ENCODE measurements around the gene MTCP1.

The MTCP1 gene

GRCh38 chrX:155070975-155071693, at the start of gene MTCP1, which contains the start of the genes BRCC3 and CMC4:
Gene MTCP1 (minus strand): TSS chrX:155071136. CDS start chrX:155066010, 5,126 bp downstream.
Gene BRCC3 (plus strand): TSS chrX:155071508. CDS start chrX:155071528, 20 bp downstream.
Gene CMC4 (minus strand): TSS chrX:155071136. CDS start chrX:155064023, 7,113 bp downstream.
- DNase-seq, result peak; percentile 85

GRCh38 chrX:155115174-155115819, 44.4 kb upstream of the MTCP1 start:
- no peak for DNase-seq

- no peak for DNase-seq
These were observed 42.2 kb upstream of the MTCP1 start for GRCh38 chrX:155113097-155113496.

- no peak for DNase-seq
These were observed 41.2 kb upstream of the MTCP1 start for GRCh38 chrX:155112171-155112570.

GRCh38 chrX:155108427-155108826, 37.5 kb upstream of the MTCP1 start:
- no peak for DNase-seq

GRCh38 chrX:155105919-155106318, 35.0 kb upstream of the MTCP1 start:
- no peak for DNase-seq

- peak; percentile 25 for DNase-seq
These were observed 23.6 kb upstream of the MTCP1 start for GRCh38 chrX:155094468-155095061.

- no peak for DNase-seq
These were observed 16.2 kb upstream of the MTCP1 start for GRCh38 chrX:155086961-155087735.

GRCh38 chrX:155086202-155086840, 15.4 kb upstream of the MTCP1 start:
- DNase-seq, result peak; percentile 18

- DNase-seq, result no peak
These were observed 851 bp upstream of the MTCP1 start for GRCh38 chrX:155071694-155072280.

GRCh38 chrX:155070663-155070974, 317 bp downstream of the MTCP1 start:
- no peak for DNase-seq

GRCh38 chrX:155070038-155070437, 898 bp downstream of the MTCP1 start:
- DNase-seq, result peak; percentile 12

- no peak for DNase-seq
These were observed 1.5 kb downstream of the MTCP1 start for GRCh38 chrX:155069414-155069813.

GRCh38 chrX:155068165-155068564, 2.8 kb downstream of the MTCP1 start:
- no peak for DNase-seq

GRCh38 chrX:155065035-155065734, 5.8 kb downstream of the MTCP1 start:
- no peak for DNase-seq

- no peak for DNase-seq
These were observed 9.2 kb downstream of the MTCP1 start for GRCh38 chrX:155061760-155062159.

GRCh38 chrX:155056877-155057792, 13.8 kb downstream of the MTCP1 start:
- DNase-seq, result peak; percentile 83

- no peak for DNase-seq
These were observed 14.5 kb downstream of the MTCP1 start for GRCh38 chrX:155056471-155056870.

GRCh38 chrX:155055494-155055893, 15.4 kb downstream of the MTCP1 start:
- no peak for DNase-seq

GRCh38 chrX:155054255-155054654, 16.7 kb downstream of the MTCP1 start:
- no peak for DNase-seq

GRCh38 chrX:155053656-155054055, 17.3 kb downstream of the MTCP1 start:
- DNase-seq, result no peak

Measured in eye (tissue), 1 donor.